Mucosa of gallbladder (tissue), 1 donor: ENCODE measurements around the gene CPLANE2. TPM values are rescaled to one million over a fixed set of nuclear protein-coding genes. Genes with fewer than 3 reads are reported as not detected.
"Not testable (repeated sequence)": the region's sequence is repeated elsewhere in the genome, so short reads cannot be mapped to it uniquely, and the experiment has no call there.

Source experiments
- DNase-seq: peaks from one replicate; pipeline ENCODE4 v3.0.0-alpha.2; 2020; ENCODE audit warnings: low spot score
- total RNA-seq: library from RNA; stranded (reverse); gene quantifications from one replicate; pipeline ENCODE4 v1.2.1, GENCODE V29; 2021
- donor health status: DM: no; HTN: no; CAD: no.

CPLANE2 gene
- 20.6 TPM for total RNA-seq

GRCh38 chr1:16236511-16237342 lies at the start of gene CPLANE2:
Gene CPLANE2, minus strand, starts transcription at chr1:16237183. Its CDS starts 441 bp downstream, at chr1:16236742.
- DNase-seq: peak; percentile 96

GRCh38 chr1:16286122-16286521 lies 49.1 kb upstream of the CPLANE2 start:
- DNase-seq: no peak

DNA sequence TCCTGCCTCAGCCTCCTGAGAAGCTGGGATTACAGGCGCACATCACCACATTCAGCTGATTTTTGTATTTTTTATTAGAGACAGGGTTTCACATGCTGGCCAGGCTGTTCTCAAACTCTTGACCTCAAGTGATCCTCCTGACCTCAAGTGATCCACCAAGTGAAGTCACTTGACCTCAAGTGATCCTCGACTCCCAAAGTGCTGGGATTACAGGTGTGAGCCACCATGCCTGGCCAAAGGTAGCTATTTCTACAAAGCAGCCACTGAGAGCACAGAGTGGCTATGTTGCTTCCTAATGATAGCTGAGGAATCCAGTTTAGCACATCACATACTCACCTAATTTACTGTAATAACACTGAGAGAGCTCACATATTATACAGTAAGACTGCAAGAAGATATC lies 44.8 kb upstream of the CPLANE2 start:
- DNase-seq: no peak

GRCh38 chr1:16279186-16279585 lies 42.2 kb upstream of the CPLANE2 start:
- no peak for DNase-seq

GRCh38 chr1:16276302-16277030 lies 39.5 kb upstream of the CPLANE2 start:
- no peak for DNase-seq

DNA sequence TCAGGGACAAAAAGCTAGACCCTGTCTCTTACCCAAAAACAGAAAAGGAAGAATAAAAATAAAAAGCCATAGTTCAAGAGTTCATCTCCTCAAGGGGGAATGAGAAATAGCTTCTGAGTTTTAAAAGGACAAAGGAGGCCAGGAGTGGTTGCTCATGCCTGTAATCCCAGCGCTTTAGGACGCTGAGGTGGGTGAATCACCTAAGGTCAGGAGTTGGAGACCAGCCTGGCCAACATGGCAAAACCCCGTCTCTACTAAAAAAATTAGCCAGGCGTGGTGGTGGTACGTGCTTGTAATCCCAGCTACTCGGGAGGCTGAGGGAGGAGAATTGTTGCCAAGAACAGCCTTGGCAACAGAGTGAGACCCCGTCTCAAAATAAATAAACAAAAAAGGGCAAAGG lies 38.6 kb upstream of the CPLANE2 start:
- DNase-seq: no peak

- no peak for DNase-seq
Observed at GRCh38 chr1:16267690-16268180, 30.8 kb upstream of the CPLANE2 start.

DNA sequence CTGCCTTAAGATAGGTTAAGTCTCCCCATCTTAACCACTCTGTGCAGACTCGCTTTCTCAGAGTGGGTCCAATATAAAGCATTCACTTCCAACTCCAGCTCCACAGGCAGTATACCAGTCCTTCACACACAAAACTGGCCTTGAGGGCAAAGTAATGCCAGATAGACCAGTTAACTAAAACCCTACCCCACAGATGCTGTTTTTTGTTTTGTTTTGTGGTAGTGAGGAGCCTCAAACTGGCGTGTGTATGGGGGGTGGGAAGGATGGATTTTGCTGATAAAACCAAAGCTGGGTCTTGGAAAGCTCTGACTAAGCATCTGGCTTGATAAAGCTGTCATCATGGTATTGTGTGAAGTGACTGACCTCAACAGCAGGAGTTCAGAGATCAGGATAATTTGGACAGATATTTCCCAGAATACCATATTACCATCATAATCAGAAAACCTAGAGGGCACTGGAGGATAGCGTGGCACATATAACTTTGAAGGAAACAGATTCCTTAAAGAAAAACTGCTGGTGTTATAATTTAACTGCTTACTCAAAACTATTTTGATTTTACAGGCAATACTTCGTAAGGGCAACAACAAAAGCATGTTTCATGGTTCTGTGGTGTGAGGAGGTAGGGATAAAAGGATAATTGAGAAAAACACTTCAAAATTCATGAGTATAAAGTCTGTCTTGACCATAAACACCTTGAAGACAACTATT lies 29.6 kb upstream of the CPLANE2 start:
- DNase-seq: no peak

DNA sequence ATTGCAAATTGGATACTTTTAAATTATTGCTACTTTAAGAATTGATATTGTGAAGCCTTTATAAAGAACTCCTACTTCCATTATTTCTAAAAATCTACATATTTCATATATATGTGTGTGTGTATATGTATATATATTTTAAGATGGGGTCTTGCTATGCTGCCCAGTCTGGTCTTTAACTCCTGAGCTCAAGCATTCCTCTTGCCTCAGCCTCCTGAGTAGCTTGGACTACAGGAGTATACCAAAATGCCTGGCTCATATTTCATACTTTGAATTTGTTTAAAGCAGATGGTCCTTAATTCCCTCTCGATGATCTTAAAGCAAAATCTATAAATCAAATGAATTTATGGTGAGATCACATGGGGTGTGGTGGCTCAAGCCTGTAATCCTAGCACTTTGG lies 25.1 kb upstream of the CPLANE2 start:
- no peak for DNase-seq

GRCh38 chr1:16260814-16261213 lies 23.8 kb upstream of the CPLANE2 start:
- DNase-seq: no peak

GRCh38 chr1:16258591-16259135 lies 21.7 kb upstream of the CPLANE2 start:
- DNase-seq: no peak

DNA sequence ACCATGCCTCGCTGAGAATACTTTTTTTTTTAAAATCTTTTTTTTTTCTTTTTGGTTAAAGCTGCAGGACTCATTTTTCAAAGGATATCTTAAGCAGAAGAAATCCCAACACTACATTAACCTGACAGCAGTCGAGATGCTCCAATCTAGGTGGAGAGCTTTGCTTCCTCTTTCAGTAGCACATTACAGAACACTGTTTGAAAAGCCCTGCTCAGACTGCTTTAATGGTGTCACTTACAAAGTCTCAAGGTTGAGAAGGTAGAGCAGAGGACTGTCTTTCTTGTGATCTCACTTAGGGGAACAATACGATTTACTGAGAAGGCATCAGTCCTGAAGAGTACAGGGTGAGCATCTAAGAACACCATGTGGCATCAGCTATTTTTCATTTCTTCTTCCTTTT lies 21.0 kb upstream of the CPLANE2 start:
- no peak for DNase-seq

DNA sequence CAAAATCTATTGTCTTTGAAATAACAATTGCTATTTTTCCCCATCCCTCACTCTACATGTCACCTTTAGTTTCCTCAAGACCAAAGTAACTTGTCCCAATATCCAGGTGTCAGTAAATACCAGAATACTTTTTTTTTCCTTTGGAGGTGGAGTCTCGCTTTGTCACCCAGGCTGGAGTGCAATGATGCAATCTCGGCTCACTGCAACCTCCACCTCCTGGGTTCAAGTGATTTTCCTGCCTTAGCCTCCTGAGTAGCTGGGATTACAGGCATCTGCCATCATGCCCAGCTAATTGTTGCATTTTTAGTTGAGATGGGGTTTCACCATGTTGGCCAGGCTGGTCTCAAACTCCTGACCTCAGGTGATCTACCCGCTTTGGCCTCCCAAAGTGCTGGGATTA lies 20.6 kb upstream of the CPLANE2 start:
- DNase-seq: not testable (repeated sequence)

DNA sequence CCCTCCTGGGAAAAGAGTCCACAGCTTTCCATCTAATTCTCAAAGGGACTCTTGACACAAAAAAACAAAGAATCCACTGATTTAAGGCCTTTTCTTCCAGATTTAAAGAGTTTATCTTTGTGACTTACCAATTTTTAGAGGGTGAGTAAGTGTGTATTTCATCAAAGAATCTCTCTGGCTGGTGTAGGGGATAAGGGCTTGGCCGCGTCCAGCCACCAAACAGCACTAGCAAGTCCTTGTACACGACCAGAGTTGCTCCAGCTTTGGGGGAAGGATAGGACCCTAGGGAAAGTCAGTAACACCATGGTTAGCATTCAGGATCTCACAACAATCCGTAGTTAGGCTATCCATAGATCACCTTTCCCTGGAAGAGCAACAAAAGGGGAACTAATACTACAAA lies 19.5 kb upstream of the CPLANE2 start:
- DNase-seq: no peak

- no peak for DNase-seq
Observed at GRCh38 chr1:16254263-16254928, 17.4 kb upstream of the CPLANE2 start.

GRCh38 chr1:16253332-16253922 lies 16.4 kb upstream of the CPLANE2 start:
- DNase-seq: no peak

DNA sequence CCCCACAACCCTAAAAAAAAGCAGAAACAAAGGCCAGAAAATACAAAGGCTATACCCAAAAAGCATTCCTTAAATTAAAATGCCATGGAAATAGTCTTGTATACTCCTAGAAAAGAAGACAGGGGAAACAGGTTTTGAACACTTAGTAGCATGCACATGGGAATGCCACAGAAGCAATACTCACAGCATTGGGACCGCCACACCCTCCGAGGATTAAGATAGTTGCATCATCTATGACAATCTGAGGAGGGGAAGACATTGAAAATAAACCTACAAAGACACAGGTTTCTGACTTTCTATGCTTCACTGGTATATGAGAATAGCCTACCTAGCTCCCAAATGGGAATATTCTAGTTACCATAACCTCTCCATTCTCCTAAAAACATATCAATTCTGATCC lies 15.9 kb upstream of the CPLANE2 start:
- DNase-seq: no peak

DNA sequence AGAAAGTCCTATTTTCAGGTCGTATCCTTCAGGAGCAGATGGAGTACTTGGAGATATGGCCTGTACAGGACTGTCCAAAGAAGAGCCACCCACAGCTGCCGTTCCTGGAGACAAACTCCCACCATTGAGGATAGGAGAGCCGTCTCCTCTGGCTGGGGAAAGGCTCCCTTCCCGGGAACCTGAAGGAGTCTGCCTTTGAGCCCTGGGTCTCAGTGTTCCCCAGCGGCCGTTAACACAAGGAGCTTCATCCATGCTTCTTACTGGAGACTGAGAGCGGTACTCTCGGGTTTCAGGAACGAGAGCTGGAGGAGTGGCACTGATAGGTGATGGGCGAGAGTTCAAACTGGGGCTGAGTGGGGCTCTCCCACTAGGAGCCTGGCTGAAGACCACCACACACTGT lies 14.4 kb upstream of the CPLANE2 start:
- no peak for DNase-seq

DNA sequence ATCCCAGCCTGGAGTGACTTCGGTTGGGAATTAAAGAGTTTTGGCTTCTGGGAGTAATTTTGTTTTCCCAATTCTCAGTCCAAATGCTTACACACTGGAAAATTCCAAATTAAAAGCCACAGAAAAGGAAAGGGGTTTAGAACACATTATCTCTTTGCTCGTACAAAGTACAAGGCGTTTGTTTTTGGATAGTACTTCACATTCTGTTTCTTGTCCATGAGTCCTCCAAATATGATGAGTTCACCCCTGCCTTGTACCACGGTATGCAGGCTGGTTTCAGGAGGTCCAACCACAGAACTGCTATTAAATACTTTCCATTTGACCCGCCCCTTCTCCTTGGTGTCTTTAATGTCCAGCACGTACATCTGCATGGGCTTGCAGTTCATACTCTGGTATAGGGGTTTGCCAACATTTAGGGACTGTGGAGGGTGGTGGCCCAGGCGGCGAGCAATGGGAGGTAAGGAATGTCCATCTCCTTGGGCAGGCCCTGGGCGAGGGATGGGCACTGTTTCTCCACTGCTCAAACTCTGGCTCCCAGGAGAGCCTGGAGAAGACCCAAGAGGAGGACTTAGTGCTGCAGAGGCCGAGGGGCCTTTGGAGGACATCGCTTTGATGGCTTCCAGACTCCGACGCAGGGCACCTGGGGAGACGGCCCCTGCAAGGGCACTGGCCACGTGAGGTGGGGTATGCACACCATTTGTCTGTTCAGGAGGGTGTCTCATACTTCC lies 13.7 kb upstream of the CPLANE2 start:
- peak; percentile 36 for DNase-seq

- DNase-seq: peak; percentile 49
Observed at GRCh38 chr1:16249596-16250241, 12.7 kb upstream of the CPLANE2 start.
